HepG2 (cell line): ENCODE measurements around the gene ATP6V1G2. TPM values are rescaled to one million over a fixed set of nuclear protein-coding genes. Genes with fewer than 3 reads are reported as not detected.
A peak's percentile ranks its signal among the peaks of the same experiment; 100 is the strongest.

Source experiments
- ATAC-seq: fragments of 200-7000 bp; cut with Tn5 transposase; 3 replicates; pipeline ENCODE4 v1.9.1; 2020; ENCODE audit warnings: mild to moderate bottlenecking, moderate library complexity
- BruUV-seq: library from RNA; stranded (reverse); fragments of 400-500 nt; replicated peaks from 2 replicates; lab custom pipeline; 2021; lab: Mats Ljungman, UMichigan
- CTCF ChIA-PET: fragments of 300-600 bp; formaldehyde crosslinking; extraction: SDS; loops from one replicate; lab custom pipeline; 2021; ENCODE audit warnings: low total read pairs, inconsistent platforms, low intra/inter-chr PET ratio; lab: Yijun Ruan, JAX
- POLR2A ChIA-PET: fragments of 350-600 bp; sonication (Branson Sonifier 250); formaldehyde crosslinking; loops from one replicate; lab custom pipeline; 2020; ENCODE audit warnings: antibody characterized with exemption, inconsistent platforms; lab: Yijun Ruan, JAX
- DNase-seq: peaks from one replicate; pipeline ENCODE4 v3.0.0-alpha.2; 2015; ENCODE audit warnings: low spot score
- FAIRE-seq: peaks from 3 replicates; lab custom pipeline; 2011; peaks lifted over from hg19 to GRCh38; lab: Jason Lieb, UNC
- H2AFZ ChIP-seq: one replicate; pipeline ENCODE4 v1.6.1; 2011; ENCODE audit warnings: low read length, inconsistent platforms
- H3K27ac ChIP-seq: fragments of 300-600 bp; 3 replicates; pipeline ENCODE4 v1.8.0; 2011; ENCODE audit warnings: mixed run types, mild to moderate bottlenecking, mixed read lengths, low read length, inconsistent platforms; ENCODE audit not compliant: insufficient read depth; ENCODE audit errors: extremely low read length
- H3K27me3 ChIP-seq, 2 experiments: fragments of 200-600 bp in 1 of 2; 2 replicates in 1 of 2; 3 replicates in 1 of 2; pipeline versions ENCODE4 v1.6.0 to v1.8.0; 2011; ENCODE audit warnings: low read length in 2 of 2, mild to moderate bottlenecking in 2 of 2, moderate library complexity in 2 of 2, inconsistent platforms in 1 of 2; ENCODE audit not compliant: insufficient read depth in 2 of 2, control insufficient read depth in 1 of 2
- H3K36me3 ChIP-seq, 2 experiments: fragments of 200-600 bp in 1 of 2; replicated peaks in 1 of 2; 2 replicates in 1 of 2; 3 replicates in 1 of 2; pipeline versions ENCODE4 v1.5.1 to v1.8.0; 2011; ENCODE audit warnings: low read length in 2 of 2, inconsistent platforms in 1 of 2; ENCODE audit not compliant: insufficient read depth in 2 of 2, control insufficient read depth in 1 of 2
- H3K4me1 ChIP-seq: 2 replicates; pipeline ENCODE4 v1.5.1; 2012; ENCODE audit warnings: low read length, inconsistent platforms; ENCODE audit not compliant: insufficient read depth
- H3K4me2 ChIP-seq: 2 replicates; pipeline ENCODE4 v1.6.0; 2011; ENCODE audit warnings: low read depth, low read length, inconsistent platforms
- H3K4me3 ChIP-seq, 3 experiments: fragments of 200-600 bp in 1 of 3; sonication (generic), shearing (Covaris generic) in 1 of 3; replicated peaks in 1 of 3; 2 replicates each; pipeline ENCODE4 v1.5.1; 2011 to 2016; ENCODE audit warnings: low read length in 3 of 3, inconsistent platforms in 2 of 3, low read depth in 2 of 3, mild to moderate bottlenecking in 2 of 3, control low read depth in 1 of 3, mixed read lengths in 1 of 3; ENCODE audit not compliant: insufficient read depth in 1 of 3
- H3K79me2 ChIP-seq: one replicate; pipeline ENCODE4 v1.6.1; 2011; ENCODE audit warnings: low read length, inconsistent platforms; ENCODE audit not compliant: insufficient read depth
- H3K9ac ChIP-seq: 2 replicates; pipeline ENCODE4 v1.6.0; 2011; ENCODE audit warnings: mild to moderate bottlenecking, low read depth, low read length, inconsistent platforms; ENCODE audit not compliant: insufficient read depth
- H3K9me3 ChIP-seq: 2 replicates; pipeline ENCODE4 v1.5.1; 2012; ENCODE audit warnings: mild to moderate bottlenecking, low read length
- H4K20me1 ChIP-seq: 2 replicates; pipeline ENCODE4 v1.6.0; 2011; ENCODE audit warnings: inconsistent platforms, mild to moderate bottlenecking, low read length, moderate library complexity; ENCODE audit not compliant: insufficient read depth
- AGO1 ChIP-seq: fragments of 200-400 bp; formaldehyde crosslinking; IDR thresholded peaks from 2 replicates; pipeline ENCODE4 v1.6.1; 2017; ENCODE audit warnings: mild to moderate bottlenecking, low read depth, low read length, moderate library complexity; ENCODE audit not compliant: poor library complexity, severe bottlenecking
- ATF3 ChIP-seq: sonication (generic); formaldehyde crosslinking; IDR thresholded peaks from 2 replicates; pipeline ENCODE4 v1.4.0; 2020; ENCODE audit warnings: missing genetic modification reagents
- CCDC6 ChIP-seq: sonication (generic); formaldehyde crosslinking; IDR thresholded peaks from 2 replicates; pipeline ENCODE4 v1.8.1; 2022; ENCODE audit warnings: mild to moderate bottlenecking, missing genetic modification reagents, moderate library complexity
- CHD4 ChIP-seq: fragments of 200-600 bp; sonication (generic); IDR thresholded peaks from 2 replicates; pipeline ENCODE4 v1.7.0; 2017; ENCODE audit warnings: mild to moderate bottlenecking, low read length, borderline replicate concordance
- HMGXB4 ChIP-seq, 2 experiments: sonication (generic) in 1 of 2; formaldehyde crosslinking in 1 of 2; IDR thresholded peaks; 2 replicates each; pipeline versions ENCODE4 v1.4.0 to v1.6.1; 2018 to 2020; ENCODE audit warnings: missing genetic modification reagents in 2 of 2, borderline replicate concordance in 1 of 2, low read depth in 1 of 2, mild to moderate bottlenecking in 1 of 2, missing biosample characterization in 1 of 2
- LRRFIP1 ChIP-seq: sonication (generic); formaldehyde crosslinking; conservative IDR thresholded peaks from 2 replicates; pipeline ENCODE4 v1.4.0; 2020; ENCODE audit warnings: missing genetic modification reagents
- NCOA2 ChIP-seq: sonication (generic); formaldehyde crosslinking; IDR thresholded peaks from 2 replicates; pipeline ENCODE4 v1.8.0; 2022; ENCODE audit warnings: inconsistent platforms
- SIN3A ChIP-seq: IDR thresholded peaks from 2 replicates; pipeline ENCODE4 v1.6.1; 2011; ENCODE audit warnings: low read depth, mild to moderate bottlenecking, control low read depth, low read length, borderline replicate concordance
- SP5 ChIP-seq: IDR thresholded peaks from 2 replicates; pipeline ENCODE4 v1.6.1; 2016; ENCODE audit warnings: low read depth, borderline replicate concordance
- U2AF1 ChIP-seq: fragments of 200-400 bp; formaldehyde crosslinking; optimal IDR thresholded peaks from 2 replicates; pipeline ENCODE3; 2017; ENCODE audit warnings: mild to moderate bottlenecking, low read depth, low read length
- ZMAT5 ChIP-seq: sonication (generic); formaldehyde crosslinking; IDR thresholded peaks from 2 replicates; pipeline ENCODE4 v1.5.0; 2020; ENCODE audit warnings: mild to moderate bottlenecking, low read depth, missing genetic modification reagents, borderline replicate concordance
- ZNF30 ChIP-seq: sonication (generic); formaldehyde crosslinking; IDR thresholded peaks from 2 replicates; pipeline ENCODE4 v1.5.0; 2020; ENCODE audit warnings: mild to moderate bottlenecking, missing genetic modification reagents
- ZNF503 ChIP-seq: sonication (generic); formaldehyde crosslinking; IDR thresholded peaks from 2 replicates; pipeline ENCODE4 v1.4.0; 2020; ENCODE audit warnings: missing genetic modification reagents
- ZNF737 ChIP-seq: sonication (generic); formaldehyde crosslinking; IDR thresholded peaks from 2 replicates; pipeline ENCODE4 v1.5.0; 2020; ENCODE audit warnings: missing genetic modification reagents, mild to moderate bottlenecking, borderline replicate concordance
- ZNF792 ChIP-seq: IDR thresholded peaks from 2 replicates; pipeline ENCODE4 v1.6.1; 2016
- WGBS: methylation state at CpG from one replicate; pipeline ENCODE4 v1.1.6; 2017; ENCODE audit warnings: low lambda C conversion rate; 5-methylcytosine and 5-hydroxymethylcytosine counted together
- in situ Hi-C: cut with HindIII; loops from 2 replicates; pipeline ENCODE4 v1.10.0; 2017; ENCODE audit warnings: low pct_unique_long_range_greater_than_20kb; ENCODE audit not compliant: extremely low pct_ligation_motif_present
- intact Hi-C: fragments of 100-400 bp; cut with micrococcal nuclease; formaldehyde crosslinking; loops from one replicate; pipeline ENCODE4 v1.10.0; 2022; ENCODE audit not compliant: unreplicated experiment
- polyA plus RNA-seq, 8 experiments: library from polyadenylated mRNA; depleted of rRNA in 3 of 8; stranded (reverse) in 7 of 8; unstranded in 1 of 8; fragments of >200 nt; fragmentation: Illumina TruSeq in 4 of 8; extraction: Trizol in 4 of 8; gene quantifications; 2 replicates each; pipeline versions ENCODE4 v1.2.1 to v1.2.3, GENCODE V29; 2011 to 2016; ENCODE audit warnings: low read depth in 4 of 8, missing spikeins in 1 of 8, mixed read lengths in 1 of 8; ENCODE audit not compliant: insufficient read depth in 1 of 8
- total RNA-seq, 5 experiments: library from RNA; depleted of rRNA; stranded (reverse); fragments of >200 nt; fragmentation: Illumina TruSeq; extraction: Trizol; gene quantifications; 2 replicates each; pipeline ENCODE4 v1.2.3, GENCODE V29; 2016; ENCODE audit warnings: low read depth in 1 of 5

The ATP6V1G2 gene
- total and polyA plus RNA-seq, 2 of the 13 experiments (the other 11 are each of a cell fraction or from before 2014, with no cell fraction given): 0.27 to 0.83 TPM

- DNase-seq: peak; percentile 79
- no TSS peak for BruUV-seq
- H3K4me2 ChIP-seq: peak overlapping the region; percentile 56
- peak; percentile 71 for ATAC-seq
- no peaks in the 10 kb centered on the region for H3K79me2 ChIP-seq
- peaks cover 82% of the 10 kb centered on the region for H3K4me1 ChIP-seq
- peak overlapping the region in 1 of 3 experiments; percentile 14; a peak in 1 of 6 replicates for H3K4me3 ChIP-seq
- peak overlapping the region; percentile 21; the same call in 1 of the 2 replicates for H3K9ac ChIP-seq
- FAIRE-seq: peak; percentile 75
- H4K20me1 ChIP-seq: peaks cover 31% of the 10 kb centered on the region
- intact Hi-C loops (loop anchor here (2.0 kb wide), 1 partner anchor 33 kb away; no protein-coding TSS in a partner anchor), in situ Hi-C loops (loop anchor here (5.0 kb wide), 1 partner anchor 37 kb away; no protein-coding TSS in a partner anchor)
- 38% methylated on average over 12 of the region's 12 CpGs for WGBS
- POLR2A ChIA-PET: interaction anchor here (0.7 to 8.3 kb wide), 7 partner anchors 11 to 130 kb away, joined by 3 to 123 read pairs (median 3); partner anchors contain the start of genes DDX39B, LTB and MICB
- no peak overlapping the region for H2AFZ ChIP-seq
- CTCF ChIA-PET: no interaction called here
- no peaks in the 10 kb centered on the region for H3K27me3 ChIP-seq
- no peaks in the 10 kb centered on the region for H3K9me3 ChIP-seq
- H3K36me3 ChIP-seq: peaks cover 24 to 47% of the 10 kb centered on the region in 2 experiments
- peak overlapping the region; percentile 68 for H3K27ac ChIP-seq
- TF ChIP-seq LRRFIP1 (no peak), ZMAT5 (CRISPR knock-in tag) (no peak), AGO1 (no peak), ZNF792 (CRISPR knock-in tag) (no peak), CCDC6 (0 out of 2 replicates have a peak, but pooled peaks have one; percentile 23), CHD4 (no peak), SP5 (CRISPR knock-in tag) (0 out of 2 replicates have a peak, but pooled peaks have one; percentile 11), SIN3A (peak; percentile 43; the same call in 1 of the 2 replicates), HMGXB4 (CRISPR knock-in tag; IDR thresholded peaks at IDR 0.05; ENCODE audit: borderline replicate concordance in 1 of 2, low read depth in 1 of 2) (0 out of 4 replicates have a peak, but pooled peaks of 1 of the 2 experiments have one; percentile 12), ATF3 (no peak), ZNF503 (no peak), ZNF30 (CRISPR knock-in tag) (no peak), U2AF1 (no peak), ZNF737 (CRISPR knock-in tag) (0 out of 2 replicates have a peak, but pooled peaks have one; percentile 33), NCOA2 (CRISPR knock-in tag) (peak; percentile 34; the same call in 1 of the 2 replicates)
Measured at GRCh38 chr6:31529329-31530150, 16.9 kb downstream of the ATP6V1G2 start.
